HepG2 (cell line): ENCODE measurements around the gene SLC7A6OS. TPM values are rescaled to one million over a fixed set of nuclear protein-coding genes. Genes with fewer than 3 reads are reported as not detected.

Experiments used
- AGO1 ChIP-seq: fragments of 200-400 bp; formaldehyde crosslinking; IDR thresholded peaks from 2 replicates; pipeline ENCODE4 v1.6.1; 2017; ENCODE audit warnings: mild to moderate bottlenecking, low read depth, low read length, moderate library complexity; ENCODE audit not compliant: poor library complexity, severe bottlenecking
- CCAR2 ChIP-seq: fragments of 200-400 bp; formaldehyde crosslinking; optimal IDR thresholded peaks from 2 replicates; pipeline ENCODE3; 2018; ENCODE audit warnings: low read depth, mild to moderate bottlenecking, low read length, moderate library complexity
- FOXA1 ChIP-seq, 2 experiments: fragments of 450-650 bp in 1 of 2; sonication (generic) in 1 of 2; formaldehyde crosslinking in 1 of 2; IDR thresholded peaks; 2 replicates each; pipeline versions ENCODE4 v1.4.0 to v1.6.1; 2016 to 2020; ENCODE audit warnings: missing genetic modification reagents in 1 of 2
- KAT8 ChIP-seq: IDR thresholded peaks from 2 replicates; pipeline ENCODE4 v1.6.1; 2016; ENCODE audit warnings: missing genetic modification reagents, missing compliant biosample characterization
- NCOA1 ChIP-seq: sonication (generic); formaldehyde crosslinking; IDR thresholded peaks from 2 replicates; pipeline ENCODE4 v1.9.0; 2021; ENCODE audit warnings: missing genetic modification reagents
- NFE2 ChIP-seq: sonication (generic); formaldehyde crosslinking; IDR thresholded peaks from 2 replicates; pipeline ENCODE4 v1.4.0; 2020; ENCODE audit warnings: missing genetic modification reagents
- NFE2L1 ChIP-seq: sonication (generic); formaldehyde crosslinking; IDR thresholded peaks from 2 replicates; pipeline ENCODE4 v1.4.0; 2020; ENCODE audit warnings: missing genetic modification reagents, mild to moderate bottlenecking, borderline replicate concordance
- SOX5 ChIP-seq: IDR thresholded peaks from 2 replicates; pipeline ENCODE4 v1.6.1; 2016; ENCODE audit warnings: borderline replicate concordance
- SRSF4 ChIP-seq: fragments of 200-400 bp; formaldehyde crosslinking; IDR thresholded peaks from one replicate; pipeline ENCODE4 v1.6.1; 2018; ENCODE audit warnings: mild to moderate bottlenecking, low read depth, low read length, moderate library complexity; ENCODE audit not compliant: poor library complexity, severe bottlenecking
- ZFYVE20 ChIP-seq: sonication (generic); formaldehyde crosslinking; IDR thresholded peaks from 2 replicates; pipeline ENCODE4 v1.8.0; 2023; ENCODE audit warnings: low read depth, mild to moderate bottlenecking, moderate library complexity, missing genetic modification reagents, borderline replicate concordance
- ZIK1 ChIP-seq: sonication (generic); formaldehyde crosslinking; IDR thresholded peaks from 2 replicates; pipeline ENCODE4 v1.5.0; 2020; ENCODE audit warnings: mild to moderate bottlenecking, low read depth, missing genetic modification reagents, borderline replicate concordance
- ZMYM2 ChIP-seq: sonication (generic); formaldehyde crosslinking; IDR thresholded peaks from 2 replicates; pipeline ENCODE4 v1.8.0; 2022; ENCODE audit warnings: mild to moderate bottlenecking, missing genetic modification reagents
- ZNF326 ChIP-seq: sonication (generic); formaldehyde crosslinking; IDR thresholded peaks from 2 replicates; pipeline ENCODE4 v1.4.0; 2020; ENCODE audit warnings: missing genetic modification reagents, borderline replicate concordance
- ZNF343 ChIP-seq: sonication (generic); formaldehyde crosslinking; IDR thresholded peaks from 2 replicates; pipeline ENCODE4 v1.4.0; 2020; ENCODE audit warnings: mild to moderate bottlenecking, missing genetic modification reagents
- ZNF710 ChIP-seq: sonication (generic); formaldehyde crosslinking; IDR thresholded peaks from 2 replicates; pipeline ENCODE4 v1.5.0; 2020; ENCODE audit warnings: mild to moderate bottlenecking, missing genetic modification reagents, borderline replicate concordance
- ZSCAN20 ChIP-seq: sonication (generic); formaldehyde crosslinking; IDR thresholded peaks from 2 replicates; pipeline ENCODE4 v1.4.0; 2020; ENCODE audit warnings: missing genetic modification reagents, mild to moderate bottlenecking, borderline replicate concordance
- ZSCAN29 ChIP-seq: sonication (generic); formaldehyde crosslinking; conservative IDR thresholded peaks from 2 replicates; pipeline ENCODE4 v1.4.0; 2020; ENCODE audit warnings: mild to moderate bottlenecking, missing genetic modification reagents
- polyA plus RNA-seq, 8 experiments: library from polyadenylated mRNA; depleted of rRNA in 3 of 8; stranded (reverse) in 7 of 8; unstranded in 1 of 8; fragments of >200 nt; fragmentation: Illumina TruSeq in 4 of 8; extraction: Trizol in 4 of 8; gene quantifications; 2 replicates each; pipeline versions ENCODE4 v1.2.1 to v1.2.3, GENCODE V29; 2011 to 2016; ENCODE audit warnings: low read depth in 4 of 8, missing spikeins in 1 of 8, mixed read lengths in 1 of 8; ENCODE audit not compliant: insufficient read depth in 1 of 8
- total RNA-seq, 5 experiments: library from RNA; depleted of rRNA; stranded (reverse); fragments of >200 nt; fragmentation: Illumina TruSeq; extraction: Trizol; gene quantifications; 2 replicates each; pipeline ENCODE4 v1.2.3, GENCODE V29; 2016; ENCODE audit warnings: low read depth in 1 of 5
- TF ChIP-seq, protein P1 (sequence below): sonication (generic); formaldehyde crosslinking; conservative IDR thresholded peaks from 2 replicates; pipeline ENCODE4 v1.4.0; 2020; ENCODE audit warnings: missing genetic modification reagents
- TF ChIP-seq, protein P2 (sequence below): sonication (generic); formaldehyde crosslinking; IDR thresholded peaks from 2 replicates; pipeline ENCODE4 v1.5.0; 2020; ENCODE audit warnings: mild to moderate bottlenecking, missing genetic modification reagents, borderline replicate concordance

SLC7A6OS gene
- total and polyA plus RNA-seq, 2 of the 13 experiments (the other 11 are each of a cell fraction or from before 2014, with no cell fraction given): 11.2 to 21.5 TPM

GRCh38 chr16:68265078-68265920 is 45.4 kb downstream of the SLC7A6OS start (continued):
- no peak for TF ChIP-seq ZNF710 (CRISPR knock-in tag)
- TF ChIP-seq NFE2L1 (CRISPR knock-in tag): no peak
- peak; percentile 90 for TF ChIP-seq KAT8
- TF ChIP-seq ZMYM2 (CRISPR knock-in tag): no peak
- TF ChIP-seq, protein P1, sequence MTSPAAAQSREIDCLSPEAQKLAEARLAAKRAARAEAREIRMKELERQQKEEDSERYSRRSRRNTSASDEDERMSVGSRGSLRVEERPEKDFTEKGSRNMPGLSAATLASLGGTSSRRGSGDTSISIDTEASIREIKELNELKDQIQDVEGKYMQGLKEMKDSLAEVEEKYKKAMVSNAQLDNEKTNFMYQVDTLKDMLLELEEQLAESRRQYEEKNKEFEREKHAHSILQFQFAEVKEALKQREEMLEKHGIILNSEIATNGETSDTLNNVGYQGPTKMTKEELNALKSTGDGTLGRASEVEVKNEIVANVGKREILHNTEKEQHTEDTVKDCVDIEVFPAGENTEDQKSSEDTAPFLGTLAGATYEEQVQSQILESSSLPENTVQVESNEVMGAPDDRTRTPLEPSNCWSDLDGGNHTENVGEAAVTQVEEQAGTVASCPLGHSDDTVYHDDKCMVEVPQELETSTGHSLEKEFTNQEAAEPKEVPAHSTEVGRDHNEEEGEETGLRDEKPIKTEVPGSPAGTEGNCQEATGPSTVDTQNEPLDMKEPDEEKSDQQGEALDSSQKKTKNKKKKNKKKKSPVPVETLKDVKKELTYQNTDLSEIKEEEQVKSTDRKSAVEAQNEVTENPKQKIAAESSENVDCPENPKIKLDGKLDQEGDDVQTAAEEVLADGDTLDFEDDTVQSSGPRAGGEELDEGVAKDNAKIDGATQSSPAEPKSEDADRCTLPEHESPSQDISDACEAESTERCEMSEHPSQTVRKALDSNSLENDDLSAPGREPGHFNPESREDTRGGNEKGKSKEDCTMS (CRISPR knock-in tag): peak; percentile 31; the same call in 1 of the 2 replicates
- no peak for TF ChIP-seq CCAR2
- TF ChIP-seq SOX5: peak; percentile 89; the same call in 1 of the 2 replicates
- no peak for TF ChIP-seq ZNF343 (CRISPR knock-in tag)
- no peak for TF ChIP-seq NFE2 (CRISPR knock-in tag)
- peak; percentile 51; the same call in 1 of the 2 replicates for TF ChIP-seq FOXA1 (IDR thresholded peaks at IDR 0.05)
- peak; percentile 98 for TF ChIP-seq FOXA1 (CRISPR knock-in tag; IDR thresholded peaks at IDR 0.05)
- TF ChIP-seq, protein P2, sequence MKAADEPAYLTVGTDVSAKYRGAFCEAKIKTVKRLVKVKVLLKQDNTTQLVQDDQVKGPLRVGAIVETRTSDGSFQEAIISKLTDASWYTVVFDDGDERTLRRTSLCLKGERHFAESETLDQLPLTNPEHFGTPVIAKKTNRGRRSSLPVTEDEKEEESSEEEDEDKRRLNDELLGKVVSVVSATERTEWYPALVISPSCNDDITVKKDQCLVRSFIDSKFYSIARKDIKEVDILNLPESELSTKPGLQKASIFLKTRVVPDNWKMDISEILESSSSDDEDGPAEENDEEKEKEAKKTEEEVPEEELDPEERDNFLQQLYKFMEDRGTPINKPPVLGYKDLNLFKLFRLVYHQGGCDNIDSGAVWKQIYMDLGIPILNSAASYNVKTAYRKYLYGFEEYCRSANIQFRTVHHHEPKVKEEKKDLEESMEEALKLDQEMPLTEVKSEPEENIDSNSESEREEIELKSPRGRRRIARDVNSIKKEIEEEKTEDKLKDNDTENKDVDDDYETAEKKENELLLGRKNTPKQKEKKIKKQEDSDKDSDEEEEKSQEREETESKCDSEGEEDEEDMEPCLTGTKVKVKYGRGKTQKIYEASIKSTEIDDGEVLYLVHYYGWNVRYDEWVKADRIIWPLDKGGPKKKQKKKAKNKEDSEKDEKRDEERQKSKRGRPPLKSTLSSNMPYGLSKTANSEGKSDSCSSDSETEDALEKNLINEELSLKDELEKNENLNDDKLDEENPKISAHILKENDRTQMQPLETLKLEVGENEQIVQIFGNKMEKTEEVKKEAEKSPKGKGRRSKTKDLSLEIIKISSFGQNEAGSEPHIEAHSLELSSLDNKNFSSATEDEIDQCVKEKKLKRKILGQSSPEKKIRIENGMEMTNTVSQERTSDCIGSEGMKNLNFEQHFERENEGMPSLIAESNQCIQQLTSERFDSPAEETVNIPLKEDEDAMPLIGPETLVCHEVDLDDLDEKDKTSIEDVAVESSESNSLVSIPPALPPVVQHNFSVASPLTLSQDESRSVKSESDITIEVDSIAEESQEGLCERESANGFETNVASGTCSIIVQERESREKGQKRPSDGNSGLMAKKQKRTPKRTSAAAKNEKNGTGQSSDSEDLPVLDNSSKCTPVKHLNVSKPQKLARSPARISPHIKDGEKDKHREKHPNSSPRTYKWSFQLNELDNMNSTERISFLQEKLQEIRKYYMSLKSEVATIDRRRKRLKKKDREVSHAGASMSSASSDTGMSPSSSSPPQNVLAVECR (CRISPR knock-in tag): peak; percentile 80; the same call in 1 of the 2 replicates
- no peak for TF ChIP-seq ZIK1 (CRISPR knock-in tag)
- TF ChIP-seq SRSF4: no peak
- TF ChIP-seq ZNF326 (CRISPR knock-in tag): no peak
- TF ChIP-seq AGO1: peak; percentile 25
- no peak; the same call in 1 of the 2 replicates for TF ChIP-seq ZSCAN29 (CRISPR knock-in tag)
- TF ChIP-seq ZFYVE20 (CRISPR knock-in tag): no peak
- no peak; the same call in 1 of the 2 replicates for TF ChIP-seq ZSCAN20 (CRISPR knock-in tag)
- TF ChIP-seq NCOA1 (CRISPR knock-in tag): peak; percentile 58; the same call in 1 of the 2 replicates
